K562 (cell line): ENCODE results near the gene ZNF155. TPM values are rescaled to one million over a fixed set of nuclear protein-coding genes. Genes with fewer than 3 reads are reported as not detected.

Experiments used
- ATAC-seq: fragments of 200-7000 bp; cut with Tn5 transposase; 3 replicates; pipeline ENCODE4 v1.9.1; 2020; ENCODE audit warnings: moderate library complexity
- BruUV-seq: library from RNA; stranded (reverse); fragments of 400-500 nt; replicated peaks from 2 replicates; lab custom pipeline; 2021; lab: Mats Ljungman, UMichigan
- CTCF ChIA-PET: fragments of 300-600 bp; formaldehyde crosslinking; extraction: SDS; loops from one replicate; lab custom pipeline; 2021; ENCODE audit warnings: low intra/inter-chr PET ratio; lab: Yijun Ruan, JAX
- POLR2A ChIA-PET: fragments of 300-600, 350-650 bp; sonication (Branson Sonifier 250); formaldehyde crosslinking; extraction: SDS; loops from one replicate; lab custom pipeline; 2021; ENCODE audit warnings: antibody characterized with exemption, inconsistent platforms; lab: Yijun Ruan, JAX
- DNase-seq, 4 experiments: peaks; one replicate each; pipeline versions ENCODE4 v3.0.0 to v3.0.0-alpha.2; 2011 to 2018; ENCODE audit warnings: low spot score in 3 of 4, mixed read lengths in 3 of 4; ENCODE audit errors: extremely low read depth in 1 of 4
- FAIRE-seq: peaks from 2 replicates; lab custom pipeline; 2011; peaks lifted over from hg19 to GRCh38; lab: Jason Lieb, UNC
- H2AFZ ChIP-seq: 2 replicates; pipeline ENCODE4 v1.6.0; 2011; ENCODE audit warnings: low read depth, low read length, control low read depth, inconsistent platforms
- H3K27ac ChIP-seq: fragments of 200-600 bp; 3 replicates; pipeline ENCODE4 v1.8.0; 2011; ENCODE audit warnings: low read depth, mild to moderate bottlenecking, control low read depth, inconsistent platforms, low read length, moderate library complexity, mixed read lengths; ENCODE audit errors: extremely low read depth
- H3K27me3 ChIP-seq, 2 experiments: fragments of 300-600 bp in 1 of 2; 2 replicates in 1 of 2; 3 replicates in 1 of 2; pipeline versions ENCODE4 v1.6.0 to v1.8.0; 2011; ENCODE audit warnings: inconsistent platforms in 2 of 2, low read length in 2 of 2, mild to moderate bottlenecking in 1 of 2, mixed read lengths in 1 of 2, moderate library complexity in 1 of 2; ENCODE audit not compliant: control insufficient read depth in 2 of 2, insufficient read depth in 2 of 2
- H3K36me3 ChIP-seq: fragments of 300-600 bp; 3 replicates; pipeline ENCODE4 v1.8.0; 2011; ENCODE audit warnings: mild to moderate bottlenecking, low read length, inconsistent platforms; ENCODE audit not compliant: control insufficient read depth, insufficient read depth
- H3K4me1 ChIP-seq, 2 experiments: fragments of 200-600 bp in 1 of 2; replicated peaks in 1 of 2; 2 replicates in 1 of 2; 3 replicates in 1 of 2; pipeline versions ENCODE4 v1.5.1 to v1.8.0; 2011; ENCODE audit warnings: inconsistent platforms in 2 of 2, low read length in 2 of 2, mild to moderate bottlenecking in 1 of 2, mixed read lengths in 1 of 2, moderate library complexity in 1 of 2; ENCODE audit not compliant: control insufficient read depth in 2 of 2, insufficient read depth in 2 of 2
- H3K4me2 ChIP-seq: 2 replicates; pipeline ENCODE4 v1.6.1; 2011; ENCODE audit warnings: low read length, control low read depth, inconsistent platforms, mixed read lengths; ENCODE audit not compliant: insufficient read depth
- H3K4me3 ChIP-seq: fragments of 200-600 bp; sonication (generic), shearing (Covaris generic); 2 replicates; pipeline ENCODE4 v1.5.1; 2016; ENCODE audit warnings: control low read depth, inconsistent platforms
- H3K79me2 ChIP-seq: fragments of 200-600 bp; 3 replicates; pipeline ENCODE4 v1.8.0; 2011; ENCODE audit warnings: low read length, inconsistent platforms; ENCODE audit not compliant: control insufficient read depth, insufficient read depth
- H3K9ac ChIP-seq, 2 experiments: 2 replicates each; pipeline versions ENCODE4 v1.6.0 to v1.6.1; 2011; ENCODE audit warnings: low read depth in 2 of 2, low read length in 2 of 2, control low read depth in 1 of 2, inconsistent platforms in 1 of 2, mild to moderate bottlenecking in 1 of 2, mixed read lengths in 1 of 2; ENCODE audit not compliant: insufficient read depth in 1 of 2
- H3K9me1 ChIP-seq: one replicate; pipeline ENCODE4 v1.6.0; 2011; ENCODE audit warnings: inconsistent platforms, mild to moderate bottlenecking, low read length, moderate library complexity; ENCODE audit not compliant: control insufficient read depth, insufficient read depth
- H3K9me3 ChIP-seq: replicated peaks from 2 replicates; pipeline ENCODE4 v1.5.1; 2011; ENCODE audit warnings: low read depth, low read length, inconsistent platforms; ENCODE audit not compliant: control insufficient read depth, insufficient read depth
- H4K20me1 ChIP-seq: replicated peaks from 2 replicates; pipeline ENCODE4 v1.6.1; 2011; ENCODE audit warnings: low read length, inconsistent platforms, mixed read lengths; ENCODE audit not compliant: control insufficient read depth, insufficient read depth
- ZNF507 ChIP-seq: conservative IDR thresholded peaks from 2 replicates; pipeline ENCODE4 v1.6.1; 2017; ENCODE audit warnings: missing genetic modification characterization, missing compliant biosample characterization
- ZNF655 ChIP-seq: fragments of 250-450 bp; sonication (Bioruptor Pico); IDR thresholded peaks from 2 replicates; pipeline ENCODE4 v1.5.0; 2021
- WGBS: fragments of 100-300 bp; shearing (Covaris generic); methylation state at CpG from one replicate; pipeline ENCODE4 v1.1.6; 2016; ENCODE audit warnings: low coverage, mixed read lengths; ENCODE audit not compliant: insufficient coverage; ENCODE audit errors: missing lambda C conversion rate; 5-methylcytosine and 5-hydroxymethylcytosine counted together
- in situ Hi-C: fragments of 300-500 bp; cut with MboI; formaldehyde crosslinking; loops from 4 replicates; pipeline ENCODE4 v1.15.0; 2018; ENCODE audit warnings: inconsistent platforms, mixed read lengths
- intact Hi-C: fragments of 100-400 bp; cut with micrococcal nuclease; formaldehyde crosslinking; loops from 2 replicates; pipeline ENCODE4 v1.14.2; 2022
- polyA plus RNA-seq, 8 experiments: library from polyadenylated mRNA; depleted of rRNA in 4 of 8; stranded (reverse) in 5 of 8; unstranded in 3 of 8; fragments of >200 nt; fragmentation: Nextera tagmentation in 2 of 8; fragmentation: Illumina TruSeq in 1 of 8; extraction: Ambion mirVana in 2 of 8; extraction: Trizol in 1 of 8; gene quantifications; 2 replicates each; pipeline versions ENCODE4 v1.2.1 to v1.2.3, GENCODE V29; 2011 to 2014; ENCODE audit warnings: inconsistent platforms in 1 of 8, missing spikeins in 1 of 8
- total RNA-seq, 7 experiments: library from RNA; depleted of rRNA in 6 of 7; stranded (reverse); fragments of >200 nt in 6 of 7; fragmentation: Illumina TruSeq in 2 of 7; extraction: Trizol in 2 of 7; gene quantifications; 2 replicates each; pipeline versions ENCODE4 v1.2.1 to v1.2.3, GENCODE V29; 2011 to 2021; ENCODE audit warnings: low replicate concordance in 1 of 7

Gene ZNF155
- total and polyA plus RNA-seq, 9 of the 15 experiments (the other 6 are each of a cell fraction or from before 2014, with no cell fraction given): 0.09 to 0.76 (median 0.37) TPM

- no peak for TF ChIP-seq ZNF507
- TF ChIP-seq ZNF655 (CRISPR knock-in tag): no peak
- TF ChIP-seq, all 486 proteins: peak for 0
- BruUV-seq: no TSS peak
These were observed 13.8 kb downstream of the ZNF155 start for GRCh38 chr19:43997631-43998290.

More at GRCh38 chr19:43997631-43998290, 13.8 kb downstream of the ZNF155 start:
- peak in 2 of 4 experiments; percentile 3 to 14 for DNase-seq
- intact Hi-C loops (no loop called here), in situ Hi-C loops (no loop called here)
- H3K27ac ChIP-seq: no peak overlapping the region
- POLR2A ChIA-PET: interaction anchor here (0.6 to 1.1 kb wide), 2 partner anchors 13 to 1068 kb away, joined by 3 read pairs; no protein-coding TSS in a partner anchor
- no peaks in the 10 kb centered on the region for H3K36me3 ChIP-seq
- H3K27me3 ChIP-seq: no peaks in the 10 kb centered on the region
- no peak for ATAC-seq
- no peaks in the 10 kb centered on the region for H4K20me1 ChIP-seq
- no peak for FAIRE-seq
- H3K9me3 ChIP-seq: no peaks in the 10 kb centered on the region; the same call in 1 of the 2 replicates
- WGBS: 0% methylated on average over 10 of the region's 10 CpGs
- no peaks in the 10 kb centered on the region for H3K4me1 ChIP-seq
- H3K9me1 ChIP-seq: no peaks in the 10 kb centered on the region
- H3K4me2 ChIP-seq: no peak overlapping the region
- H3K79me2 ChIP-seq: no peaks in the 10 kb centered on the region
- no peak overlapping the region for H3K9ac ChIP-seq
- H2AFZ ChIP-seq: no peak overlapping the region
- CTCF ChIA-PET: no interaction called here
- no peak overlapping the region for H3K4me3 ChIP-seq
